HG02884 (cell line): ENCODE results near the gene TIMM13.
"Not testable (repeated sequence)": the region's sequence is repeated elsewhere in the genome, so short reads cannot be mapped to it uniquely, and the experiment has no call there.

Source experiments
- ATAC-seq: cut with Tn5 transposase; IDR thresholded peaks from one replicate; pipeline ENCODE4 v1.9.1; 2021; ENCODE audit warnings: mild to moderate bottlenecking, moderate library complexity; ENCODE audit not compliant: unreplicated experiment

The TIMM13 gene

GRCh38 chr19:2432131-2432848 is 4.9 kb upstream of the TIMM13 start:
- ATAC-seq, result no peak

- ATAC-seq, result no peak
These were observed 4.1 kb upstream of the TIMM13 start for GRCh38 chr19:2431318-2432055.

- ATAC-seq, result no peak
These were observed 2.6 kb upstream of the TIMM13 start for GRCh38 chr19:2429917-2430535.

GRCh38 chr19:2428756-2429711 is 1.6 kb upstream of the TIMM13 start:
- ATAC-seq, result no peak

- ATAC-seq, result no peak
These were observed 920 bp upstream of the TIMM13 start for GRCh38 chr19:2428321-2428690.

- ATAC-seq, result peak; percentile 22
These were observed 566 bp downstream of the TIMM13 start for GRCh38 chr19:2426611-2427428.

GRCh38 chr19:2425622-2426581 is 1.5 kb downstream of the TIMM13 start:
- ATAC-seq, result no peak

GRCh38 chr19:2424686-2425621 is 2.4 kb downstream of the TIMM13 start:
- no peak for ATAC-seq

- no peak for ATAC-seq
These were observed 3.3 kb downstream of the TIMM13 start for GRCh38 chr19:2423915-2424685.

GRCh38 chr19:2423071-2423914 is 4.1 kb downstream of the TIMM13 start:
- ATAC-seq, result no peak

GRCh38 chr19:2421581-2422306 is 5.6 kb downstream of the TIMM13 start:
- no peak for ATAC-seq

GRCh38 chr19:2420490-2420889 is 6.9 kb downstream of the TIMM13 start:
- no peak for ATAC-seq

- ATAC-seq, result no peak
These were observed 7.6 kb downstream of the TIMM13 start for GRCh38 chr19:2419754-2420153.

GRCh38 chr19:2417881-2418406 is 9.4 kb downstream of the TIMM13 start:
- ATAC-seq, result no peak

- ATAC-seq, result not testable (repeated sequence)
These were observed 9.9 kb downstream of the TIMM13 start for GRCh38 chr19:2417436-2417835.
